Fibroblast of lung (primary cell): ENCODE data around the gene PATJ.

Experiments
- EZH2 ChIP-seq: IDR thresholded peaks from 2 replicates; pipeline ENCODE4 v1.5.1; 2012; ENCODE audit warnings: low read length, control low read depth, mild to moderate bottlenecking; ENCODE audit errors: missing control alignments
- TF ChIP-seq, protein P1 (sequence below), 2 donors: IDR thresholded peaks in 1 of 2; conservative IDR thresholded peaks in 1 of 2; 1 replicate in 1 of 2; 2 replicates in 1 of 2; pipeline ENCODE4 v1.5.1; 2011 to 2012; ENCODE audit warnings: low read length in 2 of 2, control low read depth in 1 of 2, inconsistent platforms in 1 of 2, low read depth in 1 of 2, mild to moderate bottlenecking in 1 of 2

- TF ChIP-seq, protein P1, sequence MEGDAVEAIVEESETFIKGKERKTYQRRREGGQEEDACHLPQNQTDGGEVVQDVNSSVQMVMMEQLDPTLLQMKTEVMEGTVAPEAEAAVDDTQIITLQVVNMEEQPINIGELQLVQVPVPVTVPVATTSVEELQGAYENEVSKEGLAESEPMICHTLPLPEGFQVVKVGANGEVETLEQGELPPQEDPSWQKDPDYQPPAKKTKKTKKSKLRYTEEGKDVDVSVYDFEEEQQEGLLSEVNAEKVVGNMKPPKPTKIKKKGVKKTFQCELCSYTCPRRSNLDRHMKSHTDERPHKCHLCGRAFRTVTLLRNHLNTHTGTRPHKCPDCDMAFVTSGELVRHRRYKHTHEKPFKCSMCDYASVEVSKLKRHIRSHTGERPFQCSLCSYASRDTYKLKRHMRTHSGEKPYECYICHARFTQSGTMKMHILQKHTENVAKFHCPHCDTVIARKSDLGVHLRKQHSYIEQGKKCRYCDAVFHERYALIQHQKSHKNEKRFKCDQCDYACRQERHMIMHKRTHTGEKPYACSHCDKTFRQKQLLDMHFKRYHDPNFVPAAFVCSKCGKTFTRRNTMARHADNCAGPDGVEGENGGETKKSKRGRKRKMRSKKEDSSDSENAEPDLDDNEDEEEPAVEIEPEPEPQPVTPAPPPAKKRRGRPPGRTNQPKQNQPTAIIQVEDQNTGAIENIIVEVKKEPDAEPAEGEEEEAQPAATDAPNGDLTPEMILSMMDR (conservative IDR thresholded peaks at IDR 0.05 in 1 of 2, IDR thresholded peaks at IDR 0.05 in 1 of 2; ENCODE audit: low read depth in 1 of 2, low read length in 2 of 2), result no peak
- no peak for TF ChIP-seq EZH2
Measured at GRCh38 chr1:62159940-62160348, 417.7 kb downstream of the PATJ start.
